Lower lobe of right lung (tissue), 2 donors: Measurements from ENCODE around the gene ZNRF3. TPM values are rescaled to one million over a fixed set of nuclear protein-coding genes. Genes with fewer than 3 reads are reported as not detected.

Experiments used
- ATAC-seq, 2 donors: fragments of 200-7000 bp; cut with Tn5 transposase; one replicate each; pipeline ENCODE4 v1.9.1; 2020 to 2022; ENCODE audit warnings: mild to moderate bottlenecking in 2 of 2, moderate library complexity in 2 of 2
- DNase-seq: peaks from one replicate; pipeline ENCODE4 v3.0.0-alpha.2; 2020
- H3K27ac ChIP-seq: fragments of 200-600 bp; one replicate; pipeline ENCODE4 v1.8.0; 2022
- H3K27me3 ChIP-seq: fragments of 200-600 bp; one replicate; pipeline ENCODE4 v1.8.0; 2022; ENCODE audit warnings: low read depth
- H3K36me3 ChIP-seq: fragments of 200-600 bp; one replicate; pipeline ENCODE4 v1.8.0; 2022; ENCODE audit warnings: mild to moderate bottlenecking
- H3K4me1 ChIP-seq: fragments of 200-600 bp; one replicate; pipeline ENCODE4 v1.8.0; 2022
- H3K4me3 ChIP-seq: fragments of 200-600 bp; one replicate; pipeline ENCODE4 v1.8.0; 2022; ENCODE audit warnings: mild to moderate bottlenecking
- H3K9me3 ChIP-seq: fragments of 200-600 bp; one replicate; pipeline ENCODE4 v1.8.0; 2022
- CTCF ChIP-seq: fragments of 200-600 bp; IDR thresholded peaks from one replicate; pipeline ENCODE4 v1.8.0; 2022; ENCODE audit warnings: antibody characterized with exemption, mild to moderate bottlenecking
- intact Hi-C: fragments of 100-400 bp; cut with DNase I; formaldehyde crosslinking; loops from one replicate; pipeline ENCODE4 v1.11.0; 2022
- total RNA-seq: library from RNA; stranded (reverse); fragmentation: NEBNext Ultra II Directional; extraction: Animal tissue kit (Norgen Biotek cat#: 25700); gene quantifications from one replicate; pipeline ENCODE4 v1.2.1, GENCODE V29; 2021
- donor health status: DM: no; HTN: yes; CAD: no; lungs with severe emphysema.

The ZNRF3 gene
- total RNA-seq, 1 donor from 2014 or later: 11.3 TPM

- Histone ChIP-seq H3K27me3 (no peaks in the 10 kb centered on the region), H3K4me1 (peaks cover 12% of the 10 kb centered on the region), H3K4me3 (no peak overlapping the region), H3K9me3 (no peaks in the 10 kb centered on the region), H3K36me3 (no peaks in the 10 kb centered on the region), H3K27ac (no peak overlapping the region)
- intact Hi-C loops: no loop called here
- no peak for TF ChIP-seq CTCF
- DNase-seq: no peak
- ATAC-seq: peak in 1 of 2 donors; percentile 24
Observed at GRCh38 chr22:28958611-28959010, 75.2 kb downstream of the ZNRF3 start.

- H3K27me3 ChIP-seq: no peaks in the 10 kb centered on the region
- H3K9me3 ChIP-seq: no peaks in the 10 kb centered on the region
- ATAC-seq: no peak
- no peaks in the 10 kb centered on the region for H3K36me3 ChIP-seq
- no peak for TF ChIP-seq CTCF
- H3K4me3 ChIP-seq: no peak overlapping the region
- DNase-seq: no peak
- no peaks in the 10 kb centered on the region for H3K4me1 ChIP-seq
- intact Hi-C loops: no loop called here
- no peak overlapping the region for H3K27ac ChIP-seq
Observed at GRCh38 chr22:28962042-28962554, 78.7 kb downstream of the ZNRF3 start.

- Histone ChIP-seq H3K27me3 (no peaks in the 10 kb centered on the region), H3K4me1 (no peaks in the 10 kb centered on the region), H3K27ac (no peak overlapping the region), H3K4me3 (no peak overlapping the region), H3K9me3 (no peaks in the 10 kb centered on the region), H3K36me3 (no peaks in the 10 kb centered on the region)
- TF ChIP-seq CTCF: no peak
- intact Hi-C loops: no loop called here
- ATAC-seq (no peak), DNase-seq (no peak)
Observed at GRCh38 chr22:28963362-28963761, 80.0 kb downstream of the ZNRF3 start.

GRCh38 chr22:28967163-28967665 is 83.8 kb downstream of the ZNRF3 start:
- DNase-seq (no peak), ATAC-seq (no peak)
- H3K9me3 ChIP-seq: no peaks in the 10 kb centered on the region
- no peak overlapping the region for H3K4me3 ChIP-seq
- no peak overlapping the region for H3K27ac ChIP-seq
- H3K27me3 ChIP-seq: no peaks in the 10 kb centered on the region
- intact Hi-C loops: no loop called here
- H3K4me1 ChIP-seq: no peaks in the 10 kb centered on the region
- TF ChIP-seq CTCF: no peak
- no peaks in the 10 kb centered on the region for H3K36me3 ChIP-seq

- TF ChIP-seq CTCF: no peak
- no peaks in the 10 kb centered on the region for H3K9me3 ChIP-seq
- ATAC-seq: no peak
- H3K27ac ChIP-seq: no peak overlapping the region
- no peak for DNase-seq
- H3K4me3 ChIP-seq: no peak overlapping the region
- H3K36me3 ChIP-seq: no peaks in the 10 kb centered on the region
- intact Hi-C loops: no loop called here
- no peaks in the 10 kb centered on the region for H3K27me3 ChIP-seq
- H3K4me1 ChIP-seq: no peaks in the 10 kb centered on the region
Observed at GRCh38 chr22:28967969-28968368, 84.6 kb downstream of the ZNRF3 start.
